ENCODE data around the gene FURIN.
"Not testable (repeated sequence)": the region's sequence is repeated elsewhere in the genome, so short reads cannot be mapped to it uniquely, and the experiment has no call there.

The FURIN gene

DNA sequence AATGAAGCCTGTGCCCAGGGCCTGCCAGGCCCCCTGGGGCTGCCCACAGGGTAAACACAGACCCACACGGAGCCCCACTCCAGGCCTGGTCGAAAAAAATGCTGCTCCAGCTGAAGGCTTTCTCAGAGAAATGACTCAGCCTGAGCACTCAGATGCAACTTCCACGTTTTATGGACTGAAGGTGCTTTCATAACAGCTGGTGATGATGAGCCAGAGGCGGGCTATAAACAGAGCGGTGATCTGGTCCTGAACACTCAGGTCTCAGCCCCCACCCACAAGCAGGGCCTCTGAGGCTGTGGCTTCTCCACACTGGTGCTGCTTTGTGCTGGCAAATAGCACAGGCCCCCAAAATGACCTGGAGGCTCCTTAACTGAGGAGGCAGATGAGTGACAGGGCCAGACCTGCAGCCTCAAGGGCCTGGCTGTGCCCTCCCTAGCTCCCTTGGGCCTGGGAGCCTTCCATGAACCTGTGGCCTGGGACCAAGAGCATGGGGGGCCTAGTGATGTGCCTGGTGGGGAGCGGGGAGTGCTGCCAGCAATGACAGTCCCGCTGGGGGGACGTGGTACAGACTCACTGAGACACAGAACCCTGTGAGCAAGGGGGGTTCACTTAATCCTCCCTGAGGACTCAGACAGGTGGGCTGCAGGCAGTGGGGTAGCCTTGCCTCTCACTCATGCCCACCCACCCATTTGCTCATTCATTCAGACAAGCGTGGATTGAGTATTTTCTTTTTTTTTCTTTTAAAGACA lies 23.0 kb upstream of the FURIN start:
- DNase-seq = peak; percentile 70

GRCh38 chr15:90849424-90849823 lies 19.0 kb upstream of the FURIN start:
- DNase-seq = not testable (repeated sequence)

DNA sequence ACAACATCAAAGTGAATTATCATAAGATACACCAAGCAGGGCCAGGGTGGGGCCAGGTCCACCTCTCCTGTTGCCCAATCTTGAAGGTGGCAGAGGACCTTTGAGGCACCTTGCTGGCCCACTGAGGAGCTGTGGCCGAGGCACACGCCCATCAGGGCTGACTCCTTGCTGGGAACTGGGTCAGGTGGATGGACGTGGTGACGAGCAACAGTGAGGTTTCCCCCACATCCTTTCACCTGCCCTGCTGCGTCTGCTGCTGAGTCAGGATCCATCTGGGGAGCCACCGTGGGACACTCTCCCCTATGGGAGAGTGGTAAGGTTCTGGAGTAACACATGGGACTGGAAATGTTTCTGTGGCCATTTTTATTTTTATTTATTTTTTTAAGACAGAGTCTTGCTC lies 17.3 kb upstream of the FURIN start:
- no peak for DNase-seq

DNA sequence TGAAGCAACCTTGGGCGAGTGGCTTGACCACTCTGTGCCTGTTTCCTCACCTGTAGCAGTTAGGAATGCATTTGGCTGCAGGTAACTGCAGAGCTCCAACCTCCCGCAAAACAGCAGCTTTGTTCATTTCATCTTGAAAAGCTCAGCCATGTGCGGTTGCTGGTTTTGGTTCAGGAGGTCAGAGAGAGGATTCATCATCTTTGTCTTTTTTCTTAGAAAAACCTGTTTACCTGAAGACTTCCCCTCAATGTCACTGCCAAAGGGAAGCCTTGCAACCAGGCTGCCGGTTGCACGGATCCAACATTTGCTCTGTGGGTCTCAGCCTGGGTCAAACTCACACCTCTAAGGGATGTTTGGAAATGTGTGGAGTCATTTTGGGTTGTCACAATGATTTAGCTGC lies 16.4 kb upstream of the FURIN start:
- no peak for DNase-seq

DNA sequence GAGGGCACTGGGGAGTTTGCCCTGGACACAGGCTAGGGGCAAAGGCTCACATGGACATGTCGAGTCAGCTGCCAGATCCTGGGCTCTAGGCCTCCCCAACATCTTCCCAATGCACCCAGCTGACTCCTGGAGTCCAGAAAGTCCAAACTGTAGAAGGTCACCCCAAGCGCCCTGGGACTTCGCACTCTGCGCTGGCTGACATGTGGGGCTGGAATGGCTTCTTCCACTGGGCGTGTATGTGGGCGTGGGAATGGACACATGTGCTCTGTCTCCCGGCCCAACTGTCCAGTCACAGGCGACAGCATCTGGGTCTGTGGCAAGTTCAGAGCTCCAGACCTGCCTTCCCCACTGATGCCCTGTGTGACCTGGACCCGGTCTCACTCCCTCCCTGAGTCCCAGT lies 13.2 kb upstream of the FURIN start:
- no peak for DNase-seq

- DNase-seq = no peak
Measured at GRCh38 chr15:90857337-90857736, 11.1 kb upstream of the FURIN start.

DNA sequence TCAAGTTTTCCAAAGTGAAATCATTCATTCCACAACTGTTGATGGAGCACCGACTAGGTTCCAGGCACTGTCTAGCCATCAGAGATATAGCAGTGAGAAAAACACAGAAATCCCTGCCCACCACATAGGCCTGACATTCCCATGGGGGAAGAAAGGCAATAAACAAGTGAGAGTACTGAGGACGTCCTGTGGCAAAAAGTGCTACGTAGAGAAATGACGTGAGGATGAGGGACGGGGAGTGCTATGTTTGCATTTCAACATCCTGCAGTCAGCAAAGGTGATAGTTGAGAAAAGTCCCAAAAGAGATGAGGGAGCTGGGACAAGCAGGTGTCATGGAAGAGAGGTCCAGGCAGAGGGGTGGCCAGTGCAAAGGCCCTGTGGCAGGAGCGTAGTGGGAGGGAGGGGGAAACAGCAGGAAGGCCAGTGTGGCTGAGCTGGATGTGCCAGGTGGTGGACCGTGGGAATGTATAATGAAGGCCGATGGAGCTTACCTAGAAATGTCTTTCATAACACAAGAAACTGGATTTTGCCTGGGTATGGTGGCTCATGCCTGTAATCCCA lies 10.4 kb upstream of the FURIN start:
- no peak for DNase-seq

- no peak for DNase-seq
Measured at GRCh38 chr15:90859234-90860131, 8.9 kb upstream of the FURIN start.

GRCh38 chr15:90860450-90860849 lies 7.9 kb upstream of the FURIN start:
- no peak for DNase-seq

- no peak for DNase-seq
Measured at GRCh38 chr15:90860942-90861675, 7.3 kb upstream of the FURIN start.

GRCh38 chr15:90862487-90862886 lies 5.9 kb upstream of the FURIN start:
- DNase-seq = no peak

DNA sequence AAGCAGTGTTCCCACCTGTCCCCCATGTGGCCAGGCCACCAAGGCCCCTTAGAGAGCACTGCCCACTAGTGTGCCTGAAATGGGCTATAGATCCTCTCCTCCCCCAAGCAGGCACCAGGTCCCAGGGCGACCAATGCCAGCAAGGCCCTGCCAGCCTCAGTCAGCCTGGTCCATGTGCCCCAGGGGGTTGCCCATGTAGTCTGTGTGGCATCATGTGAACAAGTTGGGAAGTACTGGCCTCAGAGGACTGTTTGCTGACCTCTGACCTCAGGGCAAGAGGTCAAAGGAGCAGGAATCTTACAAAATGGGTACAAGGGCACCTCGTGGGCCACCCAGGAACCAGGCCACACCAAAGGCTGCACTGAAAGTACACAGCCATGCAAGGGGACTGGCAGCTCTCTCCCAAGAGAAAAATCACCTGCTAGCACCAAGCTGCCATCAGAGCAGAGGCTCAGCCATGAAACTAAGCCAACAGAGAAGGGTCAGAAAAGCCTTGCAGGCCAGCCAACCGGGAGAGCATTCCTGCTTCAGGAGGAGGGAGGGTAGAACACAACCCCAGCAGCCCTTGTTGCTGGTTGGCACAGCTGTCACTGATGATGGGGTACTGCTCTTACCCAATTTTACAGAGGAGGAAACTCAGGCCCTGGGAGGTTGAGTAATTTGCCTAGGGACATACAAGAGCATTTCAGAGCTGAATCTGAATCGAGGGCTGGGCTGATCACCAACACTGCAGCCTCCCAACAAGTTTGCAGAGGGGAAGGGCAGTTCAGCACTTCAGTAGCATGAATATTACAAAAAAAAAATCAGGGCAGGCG lies 5.2 kb upstream of the FURIN start:
- DNase-seq = no peak

- no peak for DNase-seq
Measured at GRCh38 chr15:90863987-90864386, 4.4 kb upstream of the FURIN start.

- no peak for DNase-seq
Measured at GRCh38 chr15:90864507-90864906, 3.9 kb upstream of the FURIN start.

DNA sequence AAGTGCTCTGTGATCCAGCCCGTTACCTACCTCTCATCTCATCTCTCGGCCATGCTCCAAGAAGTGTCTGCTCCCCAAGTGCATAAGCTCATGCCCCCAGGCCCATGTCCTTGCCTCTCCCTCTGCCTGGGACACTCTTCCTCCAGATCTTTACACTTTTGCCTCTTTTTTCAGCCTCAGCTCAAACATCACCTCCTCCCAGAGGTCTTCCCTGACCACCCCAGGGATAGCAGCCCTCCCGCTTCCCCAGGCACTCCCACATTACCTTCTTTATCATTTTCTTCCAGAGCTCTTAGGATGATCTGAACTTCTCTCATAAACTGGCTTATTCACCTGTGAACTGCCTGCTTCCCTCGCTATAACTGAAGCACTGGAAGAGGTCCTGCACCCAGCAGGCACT lies 2.7 kb upstream of the FURIN start:
- DNase-seq = no peak

DNA sequence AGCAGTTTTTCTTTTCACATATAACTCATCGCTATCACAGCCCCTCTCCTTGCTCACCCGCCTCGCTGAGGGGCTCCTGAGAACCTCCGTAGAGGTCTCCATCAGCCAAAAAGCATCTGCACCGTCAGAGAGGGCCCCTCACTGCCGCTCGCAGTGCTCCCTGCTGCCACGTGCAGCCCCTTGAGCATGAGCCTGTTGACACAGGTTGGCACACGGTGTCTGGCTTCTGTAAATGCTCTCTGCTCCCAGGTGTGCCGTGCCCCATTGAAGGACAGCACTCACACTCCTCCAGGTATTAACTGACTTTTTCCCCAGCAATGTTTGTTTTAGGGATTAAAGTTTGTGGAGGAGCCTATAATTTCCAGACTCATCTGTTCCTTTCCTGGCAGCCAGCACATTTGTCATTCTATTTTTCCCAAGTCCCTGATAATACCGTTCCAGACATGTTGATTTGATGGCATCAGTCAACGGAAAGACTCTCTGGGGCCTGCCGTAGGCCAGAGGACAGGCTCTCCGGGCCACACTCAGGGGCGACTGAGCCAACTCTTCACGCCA lies 2.1 kb upstream of the FURIN start:
- no peak for DNase-seq

DNA sequence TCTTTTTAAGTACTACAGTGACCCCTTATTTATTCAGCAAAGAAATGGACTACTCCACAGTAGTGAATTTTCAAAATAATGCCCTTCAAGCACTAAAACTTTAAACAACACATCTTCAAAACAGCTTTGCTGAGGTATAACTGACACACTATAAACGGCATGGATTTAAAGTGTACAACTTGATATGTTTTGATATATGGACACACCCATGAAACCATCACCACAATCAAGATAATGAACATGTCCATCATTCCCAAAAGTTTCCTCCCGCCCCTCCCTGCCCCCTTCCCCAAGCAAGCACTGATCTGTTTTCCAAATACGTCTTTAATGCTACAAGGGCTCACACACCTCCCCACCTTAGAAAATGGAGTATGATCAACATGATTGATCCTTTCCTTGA lies 1.6 kb upstream of the FURIN start:
- DNase-seq = no peak

- no peak for DNase-seq
Measured at GRCh38 chr15:90869140-90869541, 753 bp downstream of the FURIN start.

- no peak for DNase-seq
Measured at GRCh38 chr15:90869601-90870353, 1.4 kb downstream of the FURIN start.

DNA sequence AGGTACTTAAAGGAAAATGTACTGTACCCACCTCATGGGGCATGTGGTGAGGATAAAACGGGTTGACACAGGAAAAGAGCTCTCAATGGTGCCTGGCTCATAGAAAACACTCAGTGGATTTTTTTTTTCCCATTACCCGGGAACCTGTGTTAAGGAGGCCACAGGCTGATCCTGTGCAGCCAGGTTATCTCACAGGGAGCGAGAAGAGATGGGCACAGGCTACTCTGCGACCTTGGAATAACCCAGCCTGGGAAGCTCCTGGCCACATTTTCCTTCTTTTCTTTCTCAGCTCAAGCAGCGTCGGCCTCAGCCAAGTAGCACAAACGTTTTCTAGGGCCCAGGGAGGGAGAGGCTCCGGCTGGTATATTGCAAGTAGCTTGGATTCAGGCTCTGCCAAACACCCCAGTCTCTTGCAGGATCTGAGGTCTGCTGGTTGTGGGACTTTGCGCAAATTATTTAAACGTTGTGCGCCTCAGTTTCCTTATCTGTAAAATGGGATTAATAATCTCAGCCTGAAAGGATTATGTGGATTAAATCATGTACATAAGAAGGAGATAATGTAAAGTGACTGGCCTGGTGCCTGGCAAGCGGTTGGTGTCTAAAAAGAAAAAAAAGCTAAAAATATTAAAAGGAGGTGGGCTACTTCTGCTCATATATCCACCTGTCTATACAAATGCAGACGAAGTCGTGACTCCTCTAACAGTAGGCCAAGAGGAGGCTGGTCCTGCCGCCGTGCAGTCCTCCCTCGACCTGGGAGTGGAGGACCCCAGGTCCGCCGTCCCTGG lies 2.2 kb downstream of the FURIN start:
- DNase-seq = peak; percentile 30
